GM21367 (cell line): ENCODE measurements around the gene RTN3.
"Not testable (repeated sequence)": the region's sequence is repeated elsewhere in the genome, so short reads cannot be mapped to it uniquely, and the experiment has no call there.

Experiments used
- ATAC-seq: cut with Tn5 transposase; IDR thresholded peaks from one replicate; pipeline ENCODE4 v1.9.1; 2021; ENCODE audit not compliant: unreplicated experiment

The RTN3 gene

DNA sequence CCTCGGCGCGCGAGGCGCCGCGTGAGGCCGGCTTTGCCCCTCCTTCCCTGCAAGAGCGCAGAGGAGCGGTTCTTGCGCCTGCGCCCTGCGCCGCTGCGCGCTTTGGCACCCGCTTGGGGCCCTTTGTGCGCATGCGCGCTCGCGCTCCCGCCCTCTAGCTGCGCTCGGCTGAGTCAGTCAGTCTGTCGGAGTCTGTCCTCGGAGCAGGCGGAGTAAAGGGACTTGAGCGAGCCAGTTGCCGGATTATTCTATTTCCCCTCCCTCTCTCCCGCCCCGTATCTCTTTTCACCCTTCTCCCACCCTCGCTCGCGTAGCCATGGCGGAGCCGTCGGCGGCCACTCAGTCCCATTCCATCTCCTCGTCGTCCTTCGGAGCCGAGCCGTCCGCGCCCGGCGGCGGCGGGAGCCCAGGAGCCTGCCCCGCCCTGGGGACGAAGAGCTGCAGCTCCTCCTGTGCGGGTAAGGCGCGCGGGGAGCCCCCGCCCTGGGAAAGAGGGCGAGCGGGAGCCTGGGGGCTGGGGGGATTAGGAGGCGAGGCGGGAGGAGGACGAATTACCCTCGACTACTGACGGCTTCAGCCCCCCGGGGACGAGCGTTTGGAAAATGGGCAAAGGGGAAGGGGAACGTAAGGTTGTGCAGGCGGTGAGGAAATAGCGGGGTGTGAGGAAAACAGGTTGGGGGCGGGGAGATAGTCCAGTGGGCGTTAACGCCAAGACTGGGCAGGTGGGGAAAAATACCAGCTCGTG lies at the start of gene RTN3:
Gene RTN3 (plus strand): TSS at position 180 of the 745 bp plus-strand sequence. CDS start 137 bp downstream, at position 317.
- ATAC-seq = peak; percentile 74

DNA sequence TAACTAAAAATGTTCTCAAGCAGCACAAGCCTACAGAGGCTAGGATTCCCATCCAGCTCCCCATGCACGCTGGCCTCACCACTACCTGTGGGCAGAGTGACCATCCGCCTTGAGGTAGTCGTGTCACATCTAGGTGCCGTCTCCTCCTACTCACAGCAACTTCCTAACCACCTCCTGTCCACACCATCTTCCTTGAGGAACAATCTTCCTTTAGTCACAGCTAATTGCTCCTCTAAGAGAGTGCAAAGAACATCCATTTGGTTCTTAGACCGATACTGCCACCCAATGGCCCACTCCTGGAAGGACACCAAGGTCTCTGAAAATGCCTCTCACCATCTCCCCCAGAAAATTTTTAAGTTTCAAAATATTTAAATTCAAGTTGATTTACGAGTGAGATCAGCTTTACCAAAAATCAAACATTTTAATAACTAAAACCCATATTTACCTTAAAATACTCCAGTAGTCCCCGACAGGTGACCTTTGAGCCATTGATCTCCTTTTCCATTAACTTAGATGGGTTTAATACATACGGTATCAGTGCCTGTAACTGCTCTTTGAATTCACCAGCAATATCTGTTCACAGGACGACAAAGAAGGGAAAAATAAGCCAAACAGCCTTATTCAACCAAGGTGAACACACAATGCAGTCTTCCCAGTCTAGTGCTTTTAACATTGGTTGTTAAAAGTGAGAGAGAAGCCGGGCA lies 45.4 kb upstream of the RTN3 start:
- no peak for ATAC-seq

DNA sequence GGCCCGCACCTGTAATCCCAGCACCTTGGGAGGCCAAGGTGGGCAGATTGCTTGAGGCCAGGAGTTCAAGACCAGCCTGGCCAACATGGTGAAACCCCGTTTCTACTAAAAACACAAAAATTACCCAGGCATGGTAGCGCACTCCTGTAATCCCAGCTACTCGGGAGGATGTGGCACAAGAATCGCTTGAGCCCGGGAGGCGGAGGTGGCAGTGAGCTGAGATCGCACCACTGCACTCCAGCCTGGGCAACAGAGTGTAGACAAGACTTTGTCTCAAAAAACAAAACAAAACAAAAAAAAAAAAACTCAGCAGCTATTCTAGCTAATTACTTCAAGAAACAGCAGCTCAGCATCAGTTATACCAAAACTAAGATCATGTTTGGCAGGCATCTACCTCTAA lies 42.9 kb upstream of the RTN3 start:
- not testable (repeated sequence) for ATAC-seq

DNA sequence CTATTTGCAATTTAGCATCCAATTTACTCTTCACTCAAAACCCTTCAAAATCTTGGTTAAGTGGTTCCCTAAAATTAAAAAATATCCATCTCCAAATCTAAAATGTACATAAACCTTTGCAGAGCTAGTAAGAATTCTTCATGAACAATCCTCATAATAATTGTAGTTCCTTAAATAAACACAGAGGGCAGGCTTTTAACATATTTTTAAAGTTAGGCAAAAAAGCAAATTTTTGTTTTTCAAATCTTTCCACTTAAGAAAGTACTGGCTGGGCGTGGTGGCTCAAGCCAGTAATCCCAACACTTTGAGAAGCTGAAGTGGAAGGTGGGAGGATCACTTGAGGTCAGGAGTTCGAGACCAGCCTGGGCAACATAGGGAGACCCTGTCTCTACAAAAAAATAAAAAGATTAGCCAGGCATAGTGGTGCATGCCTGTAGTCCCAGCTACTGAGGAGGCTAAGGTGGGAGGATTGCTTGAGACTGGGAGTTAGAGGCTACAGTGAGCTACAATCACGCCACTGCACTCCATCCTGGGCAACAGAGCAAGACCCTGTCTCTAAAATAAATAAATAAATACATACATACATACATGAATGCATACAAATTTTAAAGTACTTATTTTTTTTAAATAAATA lies 42.0 kb upstream of the RTN3 start:
- ATAC-seq = no peak

DNA sequence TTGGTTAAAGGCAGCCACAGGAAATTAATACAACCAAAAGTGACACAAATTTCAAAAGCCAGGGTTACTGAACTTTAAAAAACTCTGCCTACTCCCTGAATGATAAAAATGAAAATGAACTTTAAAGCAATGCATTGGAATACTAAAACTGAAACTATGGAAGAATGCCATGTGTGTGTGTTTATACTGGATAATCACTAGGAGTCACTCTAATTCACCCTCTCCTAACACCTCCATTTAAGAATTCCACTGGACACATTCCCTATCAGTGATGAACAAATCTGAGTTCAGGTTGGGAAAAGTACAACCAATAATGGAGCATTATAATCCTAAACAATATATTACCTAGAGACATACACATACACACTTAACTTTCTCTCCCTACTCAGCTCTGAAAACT lies 39.6 kb upstream of the RTN3 start:
- no peak for ATAC-seq

- ATAC-seq = no peak
Observed at GRCh38 chr11:63643205-63643604, 38.1 kb upstream of the RTN3 start.

GRCh38 chr11:63652671-63653070 lies 28.6 kb upstream of the RTN3 start:
- ATAC-seq = no peak

DNA sequence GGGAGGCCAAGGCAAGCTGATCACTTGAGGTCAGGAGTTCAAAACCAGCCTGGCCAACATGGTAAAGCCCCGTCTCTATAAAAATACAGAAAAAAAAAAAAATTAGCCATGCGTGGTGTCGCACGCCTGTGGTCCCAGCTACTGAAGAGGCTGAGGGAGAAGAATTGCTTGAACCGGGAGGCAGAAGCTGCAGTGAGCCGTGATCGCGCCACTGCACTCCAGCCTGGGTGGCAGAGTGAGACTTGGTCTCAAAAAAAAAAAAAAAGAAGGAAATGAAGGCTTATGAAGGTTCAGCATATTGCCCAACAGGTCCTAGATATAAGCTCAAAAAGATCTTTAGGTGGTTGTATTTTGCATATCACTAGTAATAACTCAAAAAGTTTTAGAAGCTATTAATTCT lies 20.3 kb upstream of the RTN3 start:
- no peak for ATAC-seq

- no peak for ATAC-seq
Observed at GRCh38 chr11:63663809-63664208, 17.5 kb upstream of the RTN3 start.

DNA sequence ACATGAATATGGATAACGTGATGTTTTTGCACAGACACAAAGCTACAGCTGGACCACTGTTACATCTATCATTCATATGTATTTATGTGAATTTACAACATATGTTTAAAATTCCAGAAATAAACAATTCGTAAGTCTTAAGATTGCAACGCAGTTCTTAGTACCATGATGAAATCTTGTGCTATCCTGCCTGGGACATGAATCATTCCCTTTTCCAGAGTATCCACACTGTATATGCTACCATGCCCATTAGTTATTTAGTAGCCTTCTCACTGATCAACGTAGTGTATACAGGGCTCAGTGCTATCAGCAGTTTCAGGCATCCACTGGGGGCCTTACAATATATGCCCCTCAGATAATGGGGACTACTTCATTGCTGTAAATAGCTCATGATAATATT lies 14.4 kb upstream of the RTN3 start:
- ATAC-seq = no peak

GRCh38 chr11:63667995-63668795 lies 13.1 kb upstream of the RTN3 start:
- no peak for ATAC-seq

- no peak for ATAC-seq
Observed at GRCh38 chr11:63670096-63670432, 11.2 kb upstream of the RTN3 start.

- ATAC-seq = peak; percentile 25
Observed at GRCh38 chr11:63670433-63671321, 10.6 kb upstream of the RTN3 start.

- peak; percentile 86 for ATAC-seq
Observed at GRCh38 chr11:63671322-63672155, 9.8 kb upstream of the RTN3 start, which contains the start of gene ATL3. ATL3 (minus strand) TSS chr11:63671376; CDS start chr11:63671335, 41 bp downstream.

GRCh38 chr11:63672156-63672463 lies 9.2 kb upstream of the RTN3 start:
- no peak for ATAC-seq

- ATAC-seq = no peak
Observed at GRCh38 chr11:63672936-63673539, 8.3 kb upstream of the RTN3 start.

GRCh38 chr11:63673579-63673978 lies 7.7 kb upstream of the RTN3 start:
- no peak for ATAC-seq

DNA sequence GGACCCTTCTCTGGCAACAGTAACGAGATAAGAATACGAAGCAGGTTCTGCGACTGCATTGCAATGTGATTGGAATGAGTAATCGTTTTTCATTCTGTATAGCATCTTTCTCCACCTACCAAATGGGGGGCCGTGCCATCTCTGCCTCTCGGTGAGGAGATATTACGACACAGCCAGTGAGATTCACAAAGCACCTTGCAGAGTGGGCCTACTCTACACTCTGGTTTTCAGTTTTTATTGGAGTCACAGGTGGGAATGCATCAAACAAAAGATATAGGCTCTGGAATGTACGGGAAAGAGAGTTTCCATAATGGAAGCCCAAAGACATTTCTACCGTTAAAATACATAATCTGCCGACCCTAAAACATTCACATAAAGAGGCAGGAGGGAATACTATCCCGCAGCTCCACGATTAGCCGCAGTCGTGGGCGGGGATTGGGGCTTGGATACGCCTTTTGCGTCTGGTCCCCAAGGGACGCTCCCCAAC lies 423 bp upstream of the RTN3 start:
- no peak for ATAC-seq
